A673 (cell line): ENCODE measurements around the gene GRM1. TPM values are rescaled to one million over a fixed set of nuclear protein-coding genes. Genes with fewer than 3 reads are reported as not detected.

ENCODE experiments used
- BruUV-seq: library from RNA; stranded (reverse); fragments of 400-500 nt; replicated peaks from 2 replicates; lab custom pipeline; 2021; lab: Mats Ljungman, UMichigan
- CTCF ChIA-PET: fragments of 300-600 bp; sonication (Branson Sonifier 250); formaldehyde crosslinking; loops from one replicate; lab custom pipeline; 2022; ENCODE audit warnings: antibody characterized with exemption; lab: Charles Lee
- POLR2A ChIA-PET: fragments of 300-600 bp; sonication (Branson Sonifier 250); formaldehyde crosslinking; loops from one replicate; lab custom pipeline; 2022; ENCODE audit warnings: antibody characterized with exemption; ENCODE audit not compliant: low non-redundant PET; lab: Charles Lee
- DNase-seq: peaks from one replicate; pipeline ENCODE4 v3.0.0-alpha.2; 2015; ENCODE audit warnings: low spot score
- H3K27ac ChIP-seq: fragments of 200-600 bp; sonication (generic); 2 replicates; pipeline ENCODE4 v1.5.1; 2016; ENCODE audit warnings: mixed run types, low read depth, mild to moderate bottlenecking, mixed read lengths, antibody characterized with exemption, low read length; ENCODE audit not compliant: poor library complexity, severe bottlenecking
- H3K27me3 ChIP-seq: fragments of 200-600 bp; sonication (generic); replicated peaks from 2 replicates; pipeline ENCODE4 v1.6.1; 2017; ENCODE audit warnings: mixed run types, low read depth, mild to moderate bottlenecking, mixed read lengths, antibody characterized with exemption, low read length; ENCODE audit not compliant: insufficient read depth, poor library complexity
- H3K36me3 ChIP-seq: fragments of 200-600 bp; sonication (generic); 2 replicates; pipeline ENCODE4 v1.6.1; 2016; ENCODE audit warnings: mixed run types, mild to moderate bottlenecking, mixed read lengths, antibody characterized with exemption, low read length; ENCODE audit not compliant: insufficient read depth, poor library complexity, severe bottlenecking
- H3K4me1 ChIP-seq: fragments of 200-600 bp; sonication (generic); 2 replicates; pipeline ENCODE4 v1.6.1; 2017; ENCODE audit warnings: mixed run types, mild to moderate bottlenecking, mixed read lengths, antibody characterized with exemption, low read length; ENCODE audit not compliant: insufficient read depth, poor library complexity, severe bottlenecking
- H3K4me3 ChIP-seq: fragments of 200-600 bp; sonication (generic); 2 replicates; pipeline ENCODE4 v1.5.1; 2016; ENCODE audit warnings: low read depth, mixed run types, mild to moderate bottlenecking, mixed read lengths, low read length; ENCODE audit not compliant: poor library complexity, severe bottlenecking
- H3K9me3 ChIP-seq: fragments of 200-600 bp; sonication (generic); 2 replicates; pipeline ENCODE4 v1.6.1; 2016; ENCODE audit warnings: mixed run types, low read depth, mild to moderate bottlenecking, mixed read lengths, antibody characterized with exemption, low read length; ENCODE audit not compliant: poor library complexity, severe bottlenecking
- EZH2 ChIP-seq: fragments of 200-600 bp; sonication (generic); IDR thresholded peaks from 2 replicates; pipeline ENCODE4 v1.6.1; 2017; ENCODE audit warnings: borderline replicate concordance, low read depth, mild to moderate bottlenecking, mixed read lengths, antibody characterized with exemption, low read length; ENCODE audit not compliant: poor library complexity, severe bottlenecking
- intact Hi-C: fragments of 100-400 bp; cut with micrococcal nuclease; formaldehyde crosslinking; loops from one replicate; pipeline ENCODE4 v1.10.0; 2022; ENCODE audit not compliant: unreplicated experiment
- total RNA-seq: library from RNA; stranded (reverse); gene quantifications from 2 replicates; pipeline ENCODE4 v1.2.3, GENCODE V29; 2021
- TF ChIP-seq, protein P1 (sequence below): fragments of 300-800, 200-600 bp; sonication (generic); conservative IDR thresholded peaks from 2 replicates; pipeline ENCODE4 v1.5.1; 2017; ENCODE audit warnings: low read depth, mild to moderate bottlenecking, antibody characterized with exemption, low read length, moderate library complexity, mixed read lengths

GRM1 gene
- total RNA-seq, 1 experiment from 2014 or later = 0.11 TPM

GRCh38 chr6:146103416-146104072 is 74.7 kb downstream of the GRM1 start:
- ChIA-PET CTCF (no interaction called here), POLR2A (no interaction called here)
- no peak for DNase-seq
- Histone ChIP-seq H3K36me3 (no peaks in the 10 kb centered on the region), H3K27ac (no peak overlapping the region), H3K4me1 (no peaks in the 10 kb centered on the region), H3K9me3 (no peaks in the 10 kb centered on the region), H3K4me3 (no peak overlapping the region), H3K27me3 (no peaks in the 10 kb centered on the region)
- intact Hi-C loops = no loop called here
- no TSS peak for BruUV-seq
- TF ChIP-seq, protein P1, sequence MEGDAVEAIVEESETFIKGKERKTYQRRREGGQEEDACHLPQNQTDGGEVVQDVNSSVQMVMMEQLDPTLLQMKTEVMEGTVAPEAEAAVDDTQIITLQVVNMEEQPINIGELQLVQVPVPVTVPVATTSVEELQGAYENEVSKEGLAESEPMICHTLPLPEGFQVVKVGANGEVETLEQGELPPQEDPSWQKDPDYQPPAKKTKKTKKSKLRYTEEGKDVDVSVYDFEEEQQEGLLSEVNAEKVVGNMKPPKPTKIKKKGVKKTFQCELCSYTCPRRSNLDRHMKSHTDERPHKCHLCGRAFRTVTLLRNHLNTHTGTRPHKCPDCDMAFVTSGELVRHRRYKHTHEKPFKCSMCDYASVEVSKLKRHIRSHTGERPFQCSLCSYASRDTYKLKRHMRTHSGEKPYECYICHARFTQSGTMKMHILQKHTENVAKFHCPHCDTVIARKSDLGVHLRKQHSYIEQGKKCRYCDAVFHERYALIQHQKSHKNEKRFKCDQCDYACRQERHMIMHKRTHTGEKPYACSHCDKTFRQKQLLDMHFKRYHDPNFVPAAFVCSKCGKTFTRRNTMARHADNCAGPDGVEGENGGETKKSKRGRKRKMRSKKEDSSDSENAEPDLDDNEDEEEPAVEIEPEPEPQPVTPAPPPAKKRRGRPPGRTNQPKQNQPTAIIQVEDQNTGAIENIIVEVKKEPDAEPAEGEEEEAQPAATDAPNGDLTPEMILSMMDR = no peak
- no peak for TF ChIP-seq EZH2

- no TSS peak for BruUV-seq
- intact Hi-C loops = no loop called here
- Histone ChIP-seq H3K27me3 (no peaks in the 10 kb centered on the region), H3K4me1 (no peaks in the 10 kb centered on the region), H3K27ac (no peak overlapping the region), H3K4me3 (no peak overlapping the region), H3K36me3 (no peaks in the 10 kb centered on the region), H3K9me3 (no peaks in the 10 kb centered on the region)
- ChIA-PET POLR2A (no interaction called here), CTCF (no interaction called here)
- TF ChIP-seq, protein P1 = no peak
- no peak for TF ChIP-seq EZH2
- DNase-seq = no peak
These were observed 77.7 kb downstream of the GRM1 start for GRCh38 chr6:146106532-146106931.

GRCh38 chr6:146110990-146111389 is 82.1 kb downstream of the GRM1 start:
- POLR2A ChIA-PET = no interaction called here
- CTCF ChIA-PET = no interaction called here
- no peak overlapping the region for H3K4me3 ChIP-seq
- H3K27ac ChIP-seq = no peak overlapping the region
- TF ChIP-seq, protein P1 = no peak
- TF ChIP-seq EZH2 = no peak
- no TSS peak for BruUV-seq
- H3K27me3 ChIP-seq = no peaks in the 10 kb centered on the region
- H3K36me3 ChIP-seq = no peaks in the 10 kb centered on the region
- H3K9me3 ChIP-seq = no peaks in the 10 kb centered on the region
- no peak for DNase-seq
- no peaks in the 10 kb centered on the region for H3K4me1 ChIP-seq
- intact Hi-C loops = no loop called here
